H1 (cell line): ENCODE data around the gene ABCD4. TPM values are rescaled to one million over a fixed set of nuclear protein-coding genes. Genes with fewer than 3 reads are reported as not detected.

Experiments used
- CTCF ChIA-PET: fragments of 300-600 bp; sonication (Branson Sonifier 250); formaldehyde crosslinking; loops from one replicate; lab custom pipeline; 2021; ENCODE audit not compliant: partially characterized antibody; lab: Charles Lee
- POLR2A ChIA-PET: fragments of 300-600 bp; sonication (Branson Sonifier 250); formaldehyde crosslinking; loops from one replicate; lab custom pipeline; 2021; ENCODE audit warnings: inconsistent platforms; ENCODE audit not compliant: partially characterized antibody; lab: Charles Lee
- DNase-seq, 2 experiments: peaks; one replicate each; pipeline versions ENCODE4 v3.0.0 to v3.0.0-alpha.2; 2010 to 2022; ENCODE audit warnings: low spot score in 2 of 2, low read depth in 1 of 2, mixed read lengths in 1 of 2
- FAIRE-seq: peaks from 2 replicates; lab custom pipeline; 2011; peaks lifted over from hg19 to GRCh38; lab: Jason Lieb, UNC
- H2AFZ ChIP-seq: 2 replicates; pipeline ENCODE4 v1.8.1; 2012; ENCODE audit warnings: low read length, inconsistent platforms
- H2AK5ac ChIP-seq: 2 replicates; pipeline ENCODE4 v1.6.1; 2013; ENCODE audit warnings: low read depth, low read length
- H2BK120ac ChIP-seq: replicated peaks from 2 replicates; pipeline ENCODE3; 2013; ENCODE audit warnings: low read depth, low read length, inconsistent platforms
- H2BK12ac ChIP-seq: 2 replicates; pipeline ENCODE4 v1.6.1; 2013; ENCODE audit warnings: low read depth, low read length
- H2BK15ac ChIP-seq: 2 replicates; pipeline ENCODE4 v1.6.1; 2013; ENCODE audit warnings: low read length
- H2BK20ac ChIP-seq: 2 replicates; pipeline ENCODE4 v1.6.1; 2013; ENCODE audit warnings: low read length
- H2BK5ac ChIP-seq: 2 replicates; pipeline ENCODE4 v1.6.1; 2013; ENCODE audit warnings: low read depth, low read length
- H3K14ac ChIP-seq: 2 replicates; pipeline ENCODE4 v1.6.1; 2013; ENCODE audit warnings: inconsistent platforms; ENCODE audit not compliant: insufficient read length
- H3K18ac ChIP-seq: 2 replicates; pipeline ENCODE4 v1.6.1; 2013; ENCODE audit warnings: low read length; ENCODE audit errors: extremely low read depth
- H3K23ac ChIP-seq: 2 replicates; pipeline ENCODE4 v1.6.1; 2013; ENCODE audit warnings: inconsistent platforms; ENCODE audit not compliant: insufficient read length
- H3K23me2 ChIP-seq: 2 replicates; pipeline ENCODE4 v1.6.1; 2013; ENCODE audit warnings: low read depth, low read length
- H3K27ac ChIP-seq: 2 replicates; pipeline ENCODE4 v1.6.1; 2011; ENCODE audit warnings: low read depth, low read length, inconsistent platforms
- H3K27me3 ChIP-seq, 4 experiments: replicated peaks in 1 of 4; 1 replicate in 1 of 4; 2 replicates in 3 of 4; pipeline versions ENCODE4 v1.6.1 to v1.8.1; 2011 to 2013; ENCODE audit warnings: low read length in 3 of 4, mild to moderate bottlenecking in 3 of 4, inconsistent platforms in 2 of 4, mixed read lengths in 2 of 4, moderate library complexity in 1 of 4; ENCODE audit not compliant: control insufficient read depth in 3 of 4, insufficient read depth in 3 of 4; ENCODE audit errors: extremely low read depth in 1 of 4
- H3K36me3 ChIP-seq, 4 experiments: 2 replicates each; pipeline versions ENCODE4 v1.6.1 to v1.8.1; 2011 to 2013; ENCODE audit warnings: mild to moderate bottlenecking in 4 of 4, low read length in 3 of 4, moderate library complexity in 2 of 4, control low read depth in 1 of 4, inconsistent platforms in 1 of 4; ENCODE audit not compliant: insufficient read depth in 4 of 4, control insufficient read depth in 2 of 4
- H3K4ac ChIP-seq: replicated peaks from 2 replicates; pipeline ENCODE3; 2013; ENCODE audit warnings: low read length, low read depth, mixed read lengths, inconsistent platforms; ENCODE audit not compliant: insufficient read length
- H3K4me1 ChIP-seq, 4 experiments: replicated peaks in 1 of 4; 1 replicate in 1 of 4; 2 replicates in 3 of 4; pipeline versions ENCODE4 v1.6.1 to v1.8.1; 2011 to 2013; ENCODE audit warnings: low read length in 3 of 4, inconsistent platforms in 2 of 4, mixed read lengths in 1 of 4; ENCODE audit not compliant: insufficient read depth in 4 of 4, control insufficient read depth in 3 of 4
- H3K4me2 ChIP-seq, 2 experiments: 2 replicates each; pipeline versions ENCODE4 v1.6.1 to v1.8.1; 2011 to 2013; ENCODE audit warnings: low read depth in 2 of 2, low read length in 2 of 2, control low read depth in 1 of 2, inconsistent platforms in 1 of 2, mild to moderate bottlenecking in 1 of 2; ENCODE audit not compliant: insufficient read depth in 1 of 2
- H3K4me3 ChIP-seq, 4 experiments: fragments of 200-600, 300-600 bp in 1 of 4; sonication (generic), shearing (Covaris generic), sonication (Bioruptor Twin) in 1 of 4; 2 replicates each; pipeline versions ENCODE4 v1.5.1 to v1.8.1; 2011 to 2016; ENCODE audit warnings: low read length in 4 of 4, low read depth in 3 of 4, control low read depth in 2 of 4, inconsistent platforms in 2 of 4, mild to moderate bottlenecking in 2 of 4, mixed read lengths in 1 of 4, moderate library complexity in 1 of 4; ENCODE audit not compliant: insufficient read depth in 2 of 4; ENCODE audit errors: extremely low read depth in 1 of 4
- H3K56ac ChIP-seq: replicated peaks from 2 replicates; pipeline ENCODE3; 2013; ENCODE audit warnings: low read depth, mild to moderate bottlenecking, mixed read lengths, low read length, inconsistent platforms; ENCODE audit not compliant: insufficient read length
- H3K79me1 ChIP-seq: 2 replicates; pipeline ENCODE4 v1.6.1; 2013; ENCODE audit warnings: low read depth, low read length, control low read depth
- H3K79me2 ChIP-seq, 2 experiments: 2 replicates each; pipeline versions ENCODE4 v1.6.1 to v1.8.1; 2012 to 2013; ENCODE audit warnings: low read length in 2 of 2, mild to moderate bottlenecking in 2 of 2, inconsistent platforms in 1 of 2; ENCODE audit not compliant: insufficient read depth in 2 of 2, control insufficient read depth in 1 of 2
- H3K9ac ChIP-seq, 4 experiments: replicated peaks in 1 of 4; 1 replicate in 1 of 4; 2 replicates in 3 of 4; pipeline versions ENCODE4 v1.6.1 to v1.8.1; 2011 to 2013; ENCODE audit warnings: low read depth in 3 of 4, low read length in 3 of 4, control low read depth in 2 of 4, mild to moderate bottlenecking in 2 of 4, moderate library complexity in 2 of 4, inconsistent platforms in 1 of 4; ENCODE audit errors: extremely low read depth in 1 of 4
- H3K9me3 ChIP-seq, 2 experiments: 2 replicates each; pipeline versions ENCODE4 v1.6.1 to v1.8.1; 2012 to 2013; ENCODE audit warnings: mild to moderate bottlenecking in 2 of 2, moderate library complexity in 2 of 2, control low read depth in 1 of 2, inconsistent platforms in 1 of 2, low read depth in 1 of 2, low read length in 1 of 2, mixed read lengths in 1 of 2; ENCODE audit not compliant: insufficient read depth in 2 of 2
- H4K20me1 ChIP-seq, 2 experiments: replicated peaks in 1 of 2; 2 replicates each; pipeline versions ENCODE3 to v1.8.1; 2011 to 2013; ENCODE audit warnings: inconsistent platforms in 2 of 2, low read length in 2 of 2, mild to moderate bottlenecking in 1 of 2; ENCODE audit not compliant: insufficient read depth in 2 of 2, control insufficient read depth in 1 of 2
- H4K5ac ChIP-seq: 2 replicates; pipeline ENCODE4 v1.6.1; 2013; ENCODE audit warnings: low read length, low read depth, mixed read lengths, inconsistent platforms; ENCODE audit not compliant: insufficient read length
- H4K8ac ChIP-seq: 2 replicates; pipeline ENCODE4 v1.8.0; 2013; ENCODE audit warnings: mild to moderate bottlenecking, moderate library complexity, low read length, inconsistent platforms; ENCODE audit not compliant: insufficient read depth; ENCODE audit errors: extremely low read depth
- H4K91ac ChIP-seq: replicated peaks from 2 replicates; pipeline ENCODE3; 2013; ENCODE audit warnings: low read length, mixed read lengths, inconsistent platforms; ENCODE audit not compliant: insufficient read length
- BRCA1 ChIP-seq: IDR thresholded peaks from 2 replicates; pipeline ENCODE4 v1.6.1; 2012; ENCODE audit warnings: low read depth, low read length, improper control_type of control experiment
- CTBP2 ChIP-seq: IDR thresholded peaks from 2 replicates; pipeline ENCODE4 v1.7.0; 2011; ENCODE audit warnings: borderline replicate concordance, mild to moderate bottlenecking, moderate library complexity, mixed read lengths, low read length; ENCODE audit not compliant: insufficient read depth, insufficient read length
- MAFK ChIP-seq: IDR thresholded peaks from 2 replicates; pipeline ENCODE4 v1.6.1; 2012; ENCODE audit warnings: low read depth, mild to moderate bottlenecking, improper control_type of control experiment, low read length
- ZNF274 ChIP-seq: IDR thresholded peaks from 2 replicates; pipeline ENCODE4 v1.7.0; 2012; ENCODE audit warnings: low read length, borderline replicate concordance; ENCODE audit errors: extremely low read depth
- WGBS, 2 experiments: shearing (Covaris generic) in 1 of 2; methylation state at CpG; one replicate each; pipeline versions ENCODE4 v1.1.6 to v1.1.7; 2013 to 2015; ENCODE audit warnings: low lambda C conversion rate in 2 of 2, mixed read lengths in 2 of 2, inconsistent platforms in 1 of 2, low coverage in 1 of 2, missing lambda C conversion rate in 1 of 2; ENCODE audit not compliant: insufficient replicate concordance in 2 of 2, insufficient coverage in 1 of 2, insufficient read length in 1 of 2; ENCODE audit errors: extremely low coverage in 1 of 2, missing lambda C conversion rate in 1 of 2; 5-methylcytosine and 5-hydroxymethylcytosine counted together
- polyA plus RNA-seq, 7 experiments: library from polyadenylated mRNA; depleted of rRNA in 3 of 7; stranded (reverse) in 5 of 7; unstranded in 2 of 7; fragments of >200 nt in 5 of 7; fragments of 200-250 nt in 2 of 7; gene quantifications; 1 replicate in 5 of 7; 2 replicates in 1 of 7; 4 replicates in 1 of 7; pipeline versions ENCODE4 v1.2.1 to v1.2.3, GENCODE V29; 2011 to 2013; ENCODE audit warnings: missing spikeins in 2 of 7, mixed read lengths in 2 of 7
- total RNA-seq: library from RNA; stranded (reverse); fragmentation: NEBNext Ultra II Directional; extraction: Animal tissue kit (Norgen Biotek cat#: 25700); gene quantifications from 2 replicates; pipeline ENCODE4 v1.2.1, GENCODE V29; 2021

Gene ABCD4
- total and polyA plus RNA-seq, 2 of the 8 experiments (the other 6 are each of a cell fraction or from before 2014, with no cell fraction given), result 47.9 to 97.7 TPM

DNA sequence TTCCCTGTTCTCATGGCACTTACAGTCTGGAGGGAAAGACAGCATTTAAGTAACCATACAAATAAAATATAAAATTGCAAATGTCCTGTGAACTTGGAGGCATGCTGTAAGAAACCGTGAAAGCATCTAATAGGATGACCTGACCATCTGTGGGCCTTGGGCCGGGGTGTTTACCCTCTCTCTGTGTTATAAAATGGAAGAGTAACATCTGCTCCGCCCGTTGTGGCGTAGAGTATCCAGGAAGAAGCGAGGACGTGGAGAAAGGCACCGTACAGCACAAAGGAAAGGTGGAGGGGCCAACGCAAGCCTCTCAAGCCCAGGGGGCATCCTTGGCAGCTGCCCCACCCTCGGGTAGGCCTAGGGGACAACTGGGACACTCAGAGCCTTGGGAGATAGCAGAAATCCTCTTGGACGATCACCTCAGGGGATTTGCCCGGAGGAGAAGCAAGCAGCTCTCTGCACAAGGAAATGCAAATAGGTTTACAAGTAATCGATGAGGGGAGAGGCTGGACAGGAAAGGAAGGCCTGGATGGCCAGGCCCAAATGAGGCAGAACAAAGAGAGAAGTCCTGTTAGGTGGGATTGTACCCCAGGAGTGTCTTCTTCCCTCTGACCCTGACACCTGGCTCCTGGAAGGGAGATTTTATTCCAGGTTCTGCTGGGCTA is 37.3 kb downstream of the ABCD4 start:
- WGBS, 2 experiments, result 89% methylated on average over 13 of the region's 13 CpGs; no CpG with 5 or more reads in 1 of the 2 experiments
- no peak overlapping the region for H2BK120ac ChIP-seq
- H3K18ac ChIP-seq, result no peak overlapping the region
- FAIRE-seq (no peak), DNase-seq (no peak)
- ChIA-PET CTCF (interaction anchor here (1.3 to 2.4 kb wide), 3 partner anchors 9 to 58 kb away, joined by 3 to 10 read pairs (median 6); no protein-coding TSS in a partner anchor), POLR2A (interaction anchor here (1.0 to 6.9 kb wide), 3 partner anchors 9 to 17 kb away, joined by 4 to 40 read pairs (median 4); no protein-coding TSS in a partner anchor)
- H3K23me2 ChIP-seq, result no peaks in the 10 kb centered on the region
- H4K20me1 ChIP-seq, result no peaks in the 10 kb centered on the region
- no peaks in the 10 kb centered on the region for H3K79me2 ChIP-seq
- H3K79me1 ChIP-seq, result no peaks in the 10 kb centered on the region
- no peaks in the 10 kb centered on the region; a peak in 1 of 7 replicates for H3K27me3 ChIP-seq
- H3K36me3 ChIP-seq, result no peaks in the 10 kb centered on the region
- H2BK12ac ChIP-seq, result no peak overlapping the region
- H3K4ac ChIP-seq, result no peak overlapping the region
- no peaks in the 10 kb centered on the region for H3K9me3 ChIP-seq
- H4K8ac ChIP-seq, result no peak overlapping the region
- no peak overlapping the region for H3K14ac ChIP-seq
- no peak overlapping the region for H2BK15ac ChIP-seq
- H3K56ac ChIP-seq, result no peak overlapping the region
- H4K5ac ChIP-seq, result no peak overlapping the region
- no peak overlapping the region for H2AK5ac ChIP-seq
- H3K4me1 ChIP-seq, result peaks cover 0 to 3% (median 1%) of the 10 kb centered on the region in 4 experiments; a peak in 2 of 7 replicates
- no peak overlapping the region for H2BK5ac ChIP-seq
- H3K4me3 ChIP-seq, result no peak overlapping the region
- no peak overlapping the region for H3K27ac ChIP-seq
- H2BK20ac ChIP-seq, result no peak overlapping the region
- H3K23ac ChIP-seq, result no peak overlapping the region
- H3K4me2 ChIP-seq, result no peak overlapping the region
- no peak overlapping the region for H4K91ac ChIP-seq
- H2AFZ ChIP-seq, result peak overlapping the region; percentile 79
- H3K9ac ChIP-seq, result no peak overlapping the region
- TF ChIP-seq ZNF274, result no peak
- TF ChIP-seq MAFK, result no peak
- no peak for TF ChIP-seq BRCA1
- no peak for TF ChIP-seq CTBP2
